NT2/D1 (cell line): ENCODE results near the gene MSI1.
A peak's percentile ranks its signal among the peaks of the same experiment; 100 is the strongest.

Source experiments
- DNase-seq: peaks from one replicate; pipeline ENCODE4 v3.0.0-alpha.2; 2011; ENCODE audit warnings: low read depth, low spot score
- H3K27me3 ChIP-seq: 2 replicates; pipeline ENCODE4 v1.6.0; 2011; ENCODE audit warnings: mild to moderate bottlenecking; ENCODE audit not compliant: insufficient read length, insufficient read depth
- H3K36me3 ChIP-seq: 2 replicates; pipeline ENCODE4 v1.6.1; 2011; ENCODE audit warnings: mild to moderate bottlenecking, low read length, mixed read lengths; ENCODE audit not compliant: insufficient read depth, insufficient read length
- H3K4me1 ChIP-seq: 2 replicates; pipeline ENCODE4 v1.5.1; 2011; ENCODE audit not compliant: insufficient read depth, insufficient read length
- H3K4me3 ChIP-seq: 2 replicates; pipeline ENCODE4 v1.5.1; 2011; ENCODE audit warnings: low read depth; ENCODE audit not compliant: insufficient read length
- H3K9ac ChIP-seq: 2 replicates; pipeline ENCODE4 v1.6.0; 2011; ENCODE audit warnings: low read depth; ENCODE audit not compliant: insufficient read length
- H3K9me3 ChIP-seq: 2 replicates; pipeline ENCODE4 v1.5.1; 2011; ENCODE audit warnings: mild to moderate bottlenecking, low read length; ENCODE audit not compliant: insufficient read depth
- SUZ12 ChIP-seq: IDR thresholded peaks from 2 replicates; pipeline ENCODE4 v1.6.1; 2011; ENCODE audit not compliant: insufficient read length, insufficient read depth; ENCODE audit errors: extremely low read depth
- YY1 ChIP-seq: IDR thresholded peaks from 2 replicates; pipeline ENCODE4 v1.6.1; 2011; ENCODE audit not compliant: insufficient read length, insufficient read depth
- ZNF274 ChIP-seq: IDR thresholded peaks from 2 replicates; pipeline ENCODE4 v1.6.1; 2011; ENCODE audit warnings: mild to moderate bottlenecking, low read depth, low read length

Gene MSI1

DNA sequence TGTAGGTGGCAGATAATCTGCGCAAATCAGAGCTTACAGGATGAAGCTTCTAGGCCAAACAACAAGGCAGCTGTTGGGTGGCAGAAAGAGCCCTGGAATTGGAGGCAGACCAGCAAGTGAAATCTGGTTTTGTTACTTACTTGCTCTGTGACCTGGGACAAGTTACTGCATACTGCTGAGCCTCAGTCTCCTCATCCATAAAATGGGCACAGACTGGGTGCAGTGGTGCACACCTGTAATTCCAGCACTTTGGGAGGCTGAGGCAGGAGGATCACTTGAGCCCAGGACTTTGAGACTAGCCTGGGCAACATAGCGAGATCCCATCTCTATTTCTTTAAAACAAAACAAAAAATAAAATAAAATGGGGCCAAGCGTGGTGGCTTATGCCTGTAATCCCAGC is 37.6 kb upstream of the MSI1 start:
- no peak for DNase-seq
- Histone ChIP-seq H3K27me3 (no peaks in the 10 kb centered on the region), H3K4me1 (peaks cover 3% of the 10 kb centered on the region), H3K4me3 (no peak overlapping the region), H3K36me3 (no peaks in the 10 kb centered on the region), H3K9me3 (no peaks in the 10 kb centered on the region), H3K9ac (no peak overlapping the region)
- TF ChIP-seq SUZ12 = no peak
- TF ChIP-seq YY1 = no peak

GRCh38 chr12:120406069-120406468 is 37.1 kb upstream of the MSI1 start:
- TF ChIP-seq ZNF274 (no peak), SUZ12 (no peak), YY1 (no peak)
- H3K36me3 ChIP-seq = no peaks in the 10 kb centered on the region
- no peaks in the 10 kb centered on the region for H3K9me3 ChIP-seq
- H3K4me3 ChIP-seq = no peak overlapping the region
- H3K9ac ChIP-seq = no peak overlapping the region
- DNase-seq = no peak
- H3K27me3 ChIP-seq = no peaks in the 10 kb centered on the region
- peaks cover 3% of the 10 kb centered on the region for H3K4me1 ChIP-seq

- no peaks in the 10 kb centered on the region; the same call in 1 of the 2 replicates for H3K9me3 ChIP-seq
- TF ChIP-seq YY1 (no peak), SUZ12 (no peak), ZNF274 (no peak)
- no peak for DNase-seq
- no peaks in the 10 kb centered on the region for H3K36me3 ChIP-seq
- no peak overlapping the region for H3K4me3 ChIP-seq
- peaks cover 6% of the 10 kb centered on the region for H3K4me1 ChIP-seq
- no peaks in the 10 kb centered on the region for H3K27me3 ChIP-seq
- H3K9ac ChIP-seq = no peak overlapping the region
Measured at GRCh38 chr12:120404271-120404670, 35.3 kb upstream of the MSI1 start.

- DNase-seq = no peak
Measured at GRCh38 chr12:120403869-120404268, 34.9 kb upstream of the MSI1 start.

DNA sequence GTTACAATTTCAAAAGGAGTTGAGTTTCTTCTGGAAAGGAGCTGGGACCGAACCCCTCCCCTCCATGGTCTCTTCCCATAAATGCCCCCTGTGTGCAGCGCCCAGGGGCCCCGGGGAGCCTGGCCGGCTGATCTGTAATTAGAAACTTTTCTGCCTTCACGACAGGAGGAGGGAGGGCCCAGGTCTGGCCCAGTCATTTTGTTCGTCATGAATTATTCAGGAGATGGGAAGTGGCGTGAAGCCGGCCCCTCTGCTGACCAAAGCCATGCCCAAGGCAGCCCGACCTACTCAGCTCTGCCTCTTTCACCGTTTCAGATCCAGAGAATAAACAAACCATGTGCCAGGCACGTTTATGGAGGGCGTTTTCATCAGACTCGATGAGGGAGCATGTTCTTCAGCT is 33.3 kb upstream of the MSI1 start:
- Histone ChIP-seq H3K4me3 (no peak overlapping the region), H3K27me3 (no peaks in the 10 kb centered on the region), H3K9ac (peak overlapping the region; percentile 54), H3K9me3 (no peaks in the 10 kb centered on the region; the same call in 1 of the 2 replicates), H3K4me1 (peaks cover 6% of the 10 kb centered on the region), H3K36me3 (no peaks in the 10 kb centered on the region)
- TF ChIP-seq YY1 (no peak), SUZ12 (no peak), ZNF274 (no peak)
- no peak for DNase-seq

More at GRCh38 chr12:120403869-120404268, 34.9 kb upstream of the MSI1 start:
- Histone ChIP-seq H3K36me3 (no peaks in the 10 kb centered on the region), H3K9ac (no peak overlapping the region), H3K4me3 (no peak overlapping the region), H3K27me3 (no peaks in the 10 kb centered on the region), H3K9me3 (no peaks in the 10 kb centered on the region; the same call in 1 of the 2 replicates), H3K4me1 (peaks cover 6% of the 10 kb centered on the region)
- no peak for TF ChIP-seq ZNF274
- TF ChIP-seq SUZ12 = no peak
- no peak for TF ChIP-seq YY1

DNA sequence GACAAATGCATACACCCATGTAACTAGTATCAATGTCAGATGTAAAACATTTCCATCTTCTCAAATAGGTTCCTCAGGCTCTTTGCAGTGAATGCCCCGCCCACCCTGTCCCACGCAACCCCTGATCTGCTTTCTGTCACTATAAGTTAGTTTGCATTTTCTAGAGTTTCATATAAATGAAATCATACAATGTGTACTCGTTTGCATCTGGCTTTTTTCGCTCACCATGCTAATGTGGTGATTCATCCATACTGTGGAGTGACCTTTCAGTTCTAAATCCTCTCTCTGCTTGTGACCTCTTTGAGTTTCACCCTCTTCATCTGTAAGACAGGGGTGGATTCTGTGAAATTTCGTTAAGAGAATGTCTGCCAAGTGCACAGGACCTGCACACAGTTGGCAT is 30.6 kb upstream of the MSI1 start:
- Histone ChIP-seq H3K9ac (no peak overlapping the region), H3K36me3 (no peaks in the 10 kb centered on the region), H3K4me1 (peaks cover 12% of the 10 kb centered on the region), H3K9me3 (no peaks in the 10 kb centered on the region; the same call in 1 of the 2 replicates), H3K27me3 (no peaks in the 10 kb centered on the region), H3K4me3 (no peak overlapping the region)
- TF ChIP-seq SUZ12 (no peak), ZNF274 (no peak), YY1 (no peak)
- DNase-seq = no peak

DNA sequence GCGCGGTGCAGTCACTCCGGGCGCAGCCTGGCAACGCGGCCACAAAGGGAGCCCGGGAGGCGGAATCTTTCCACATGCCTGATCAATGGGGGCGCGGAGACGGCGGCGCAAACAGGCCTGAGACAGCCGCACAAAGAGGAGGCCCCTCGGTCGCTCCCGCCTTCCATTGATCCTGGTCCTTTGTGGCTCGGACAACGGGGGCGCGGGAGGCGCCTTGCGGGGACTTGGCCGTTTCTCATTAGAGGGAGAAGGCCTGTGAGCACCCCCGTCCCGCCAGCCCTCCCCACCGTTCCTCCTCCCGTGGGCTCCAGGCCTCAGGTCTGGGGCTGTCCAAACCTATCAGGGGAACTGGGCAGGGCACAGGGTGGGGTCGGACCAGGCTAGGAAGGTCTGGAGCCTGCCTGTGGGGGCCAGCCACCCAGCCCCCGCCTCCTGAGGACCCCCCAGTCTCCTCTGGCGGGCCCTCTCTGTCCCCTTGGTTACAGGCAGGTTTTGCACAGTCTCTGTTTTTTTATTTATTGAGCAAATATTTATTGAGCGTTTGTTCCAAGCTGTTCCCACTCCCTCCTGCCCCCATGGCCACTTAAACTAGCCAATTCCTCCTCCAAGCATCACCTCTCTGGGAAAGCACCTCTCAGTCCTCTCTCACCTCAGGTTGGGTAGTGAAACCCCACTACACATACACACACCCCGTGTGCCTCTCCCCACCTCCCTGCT is 29.0 kb upstream of the MSI1 start:
- no peak overlapping the region for H3K4me3 ChIP-seq
- H3K9me3 ChIP-seq = no peaks in the 10 kb centered on the region; the same call in 1 of the 2 replicates
- H3K36me3 ChIP-seq = no peaks in the 10 kb centered on the region
- H3K27me3 ChIP-seq = no peaks in the 10 kb centered on the region
- TF ChIP-seq SUZ12 = no peak
- no peak for TF ChIP-seq ZNF274
- TF ChIP-seq YY1 = no peak
- peaks cover 14% of the 10 kb centered on the region for H3K4me1 ChIP-seq
- DNase-seq = no peak
- H3K9ac ChIP-seq = peak overlapping the region; percentile 9
